H1 (cell line): Measurements from ENCODE around the gene KDF1. TPM values are rescaled to one million over a fixed set of nuclear protein-coding genes. Genes with fewer than 3 reads are reported as not detected.

Source experiments
- CTCF ChIA-PET: fragments of 300-600 bp; sonication (Branson Sonifier 250); formaldehyde crosslinking; loops from one replicate; lab custom pipeline; 2021; ENCODE audit not compliant: partially characterized antibody; lab: Charles Lee
- POLR2A ChIA-PET: fragments of 300-600 bp; sonication (Branson Sonifier 250); formaldehyde crosslinking; loops from one replicate; lab custom pipeline; 2021; ENCODE audit warnings: inconsistent platforms; ENCODE audit not compliant: partially characterized antibody; lab: Charles Lee
- DNase-seq, 2 experiments: peaks; one replicate each; pipeline versions ENCODE4 v3.0.0 to v3.0.0-alpha.2; 2010 to 2022; ENCODE audit warnings: low spot score in 2 of 2, low read depth in 1 of 2, mixed read lengths in 1 of 2
- FAIRE-seq: peaks from 2 replicates; lab custom pipeline; 2011; peaks lifted over from hg19 to GRCh38; lab: Jason Lieb, UNC
- H2AFZ ChIP-seq: 2 replicates; pipeline ENCODE4 v1.8.1; 2012; ENCODE audit warnings: low read length, inconsistent platforms
- H2AK5ac ChIP-seq: 2 replicates; pipeline ENCODE4 v1.6.1; 2013; ENCODE audit warnings: low read depth, low read length
- H2BK120ac ChIP-seq: replicated peaks from 2 replicates; pipeline ENCODE3; 2013; ENCODE audit warnings: low read depth, low read length, inconsistent platforms
- H2BK12ac ChIP-seq: 2 replicates; pipeline ENCODE4 v1.6.1; 2013; ENCODE audit warnings: low read depth, low read length
- H2BK15ac ChIP-seq: 2 replicates; pipeline ENCODE4 v1.6.1; 2013; ENCODE audit warnings: low read length
- H2BK20ac ChIP-seq: 2 replicates; pipeline ENCODE4 v1.6.1; 2013; ENCODE audit warnings: low read length
- H2BK5ac ChIP-seq: 2 replicates; pipeline ENCODE4 v1.6.1; 2013; ENCODE audit warnings: low read depth, low read length
- H3K14ac ChIP-seq: 2 replicates; pipeline ENCODE4 v1.6.1; 2013; ENCODE audit warnings: inconsistent platforms; ENCODE audit not compliant: insufficient read length
- H3K18ac ChIP-seq: 2 replicates; pipeline ENCODE4 v1.6.1; 2013; ENCODE audit warnings: low read length; ENCODE audit errors: extremely low read depth
- H3K23ac ChIP-seq: 2 replicates; pipeline ENCODE4 v1.6.1; 2013; ENCODE audit warnings: inconsistent platforms; ENCODE audit not compliant: insufficient read length
- H3K23me2 ChIP-seq: 2 replicates; pipeline ENCODE4 v1.6.1; 2013; ENCODE audit warnings: low read depth, low read length
- H3K27ac ChIP-seq: 2 replicates; pipeline ENCODE4 v1.6.1; 2011; ENCODE audit warnings: low read depth, low read length, inconsistent platforms
- H3K27me3 ChIP-seq, 4 experiments: replicated peaks in 1 of 4; 1 replicate in 1 of 4; 2 replicates in 3 of 4; pipeline versions ENCODE4 v1.6.1 to v1.8.1; 2011 to 2013; ENCODE audit warnings: low read length in 3 of 4, mild to moderate bottlenecking in 3 of 4, inconsistent platforms in 2 of 4, mixed read lengths in 2 of 4, moderate library complexity in 1 of 4; ENCODE audit not compliant: control insufficient read depth in 3 of 4, insufficient read depth in 3 of 4; ENCODE audit errors: extremely low read depth in 1 of 4
- H3K36me3 ChIP-seq, 4 experiments: 2 replicates each; pipeline versions ENCODE4 v1.6.1 to v1.8.1; 2011 to 2013; ENCODE audit warnings: mild to moderate bottlenecking in 4 of 4, low read length in 3 of 4, moderate library complexity in 2 of 4, control low read depth in 1 of 4, inconsistent platforms in 1 of 4; ENCODE audit not compliant: insufficient read depth in 4 of 4, control insufficient read depth in 2 of 4
- H3K4ac ChIP-seq: replicated peaks from 2 replicates; pipeline ENCODE3; 2013; ENCODE audit warnings: low read length, low read depth, mixed read lengths, inconsistent platforms; ENCODE audit not compliant: insufficient read length
- H3K4me1 ChIP-seq, 4 experiments: replicated peaks in 1 of 4; 1 replicate in 1 of 4; 2 replicates in 3 of 4; pipeline versions ENCODE4 v1.6.1 to v1.8.1; 2011 to 2013; ENCODE audit warnings: low read length in 3 of 4, inconsistent platforms in 2 of 4, mixed read lengths in 1 of 4; ENCODE audit not compliant: insufficient read depth in 4 of 4, control insufficient read depth in 3 of 4
- H3K4me2 ChIP-seq, 2 experiments: 2 replicates each; pipeline versions ENCODE4 v1.6.1 to v1.8.1; 2011 to 2013; ENCODE audit warnings: low read depth in 2 of 2, low read length in 2 of 2, control low read depth in 1 of 2, inconsistent platforms in 1 of 2, mild to moderate bottlenecking in 1 of 2; ENCODE audit not compliant: insufficient read depth in 1 of 2
- H3K4me3 ChIP-seq, 4 experiments: fragments of 200-600, 300-600 bp in 1 of 4; sonication (generic), shearing (Covaris generic), sonication (Bioruptor Twin) in 1 of 4; 2 replicates each; pipeline versions ENCODE4 v1.5.1 to v1.8.1; 2011 to 2016; ENCODE audit warnings: low read length in 4 of 4, low read depth in 3 of 4, control low read depth in 2 of 4, inconsistent platforms in 2 of 4, mild to moderate bottlenecking in 2 of 4, mixed read lengths in 1 of 4, moderate library complexity in 1 of 4; ENCODE audit not compliant: insufficient read depth in 2 of 4; ENCODE audit errors: extremely low read depth in 1 of 4
- H3K56ac ChIP-seq: replicated peaks from 2 replicates; pipeline ENCODE3; 2013; ENCODE audit warnings: low read depth, mild to moderate bottlenecking, mixed read lengths, low read length, inconsistent platforms; ENCODE audit not compliant: insufficient read length
- H3K79me1 ChIP-seq: 2 replicates; pipeline ENCODE4 v1.6.1; 2013; ENCODE audit warnings: low read depth, low read length, control low read depth
- H3K79me2 ChIP-seq, 2 experiments: 2 replicates each; pipeline versions ENCODE4 v1.6.1 to v1.8.1; 2012 to 2013; ENCODE audit warnings: low read length in 2 of 2, mild to moderate bottlenecking in 2 of 2, inconsistent platforms in 1 of 2; ENCODE audit not compliant: insufficient read depth in 2 of 2, control insufficient read depth in 1 of 2
- H3K9ac ChIP-seq, 4 experiments: replicated peaks in 1 of 4; 1 replicate in 1 of 4; 2 replicates in 3 of 4; pipeline versions ENCODE4 v1.6.1 to v1.8.1; 2011 to 2013; ENCODE audit warnings: low read depth in 3 of 4, low read length in 3 of 4, control low read depth in 2 of 4, mild to moderate bottlenecking in 2 of 4, moderate library complexity in 2 of 4, inconsistent platforms in 1 of 4; ENCODE audit errors: extremely low read depth in 1 of 4
- H3K9me3 ChIP-seq, 2 experiments: 2 replicates each; pipeline versions ENCODE4 v1.6.1 to v1.8.1; 2012 to 2013; ENCODE audit warnings: mild to moderate bottlenecking in 2 of 2, moderate library complexity in 2 of 2, control low read depth in 1 of 2, inconsistent platforms in 1 of 2, low read depth in 1 of 2, low read length in 1 of 2, mixed read lengths in 1 of 2; ENCODE audit not compliant: insufficient read depth in 2 of 2
- H4K20me1 ChIP-seq, 2 experiments: replicated peaks in 1 of 2; 2 replicates each; pipeline versions ENCODE3 to v1.8.1; 2011 to 2013; ENCODE audit warnings: inconsistent platforms in 2 of 2, low read length in 2 of 2, mild to moderate bottlenecking in 1 of 2; ENCODE audit not compliant: insufficient read depth in 2 of 2, control insufficient read depth in 1 of 2
- H4K5ac ChIP-seq: 2 replicates; pipeline ENCODE4 v1.6.1; 2013; ENCODE audit warnings: low read length, low read depth, mixed read lengths, inconsistent platforms; ENCODE audit not compliant: insufficient read length
- H4K8ac ChIP-seq: 2 replicates; pipeline ENCODE4 v1.8.0; 2013; ENCODE audit warnings: mild to moderate bottlenecking, moderate library complexity, low read length, inconsistent platforms; ENCODE audit not compliant: insufficient read depth; ENCODE audit errors: extremely low read depth
- H4K91ac ChIP-seq: replicated peaks from 2 replicates; pipeline ENCODE3; 2013; ENCODE audit warnings: low read length, mixed read lengths, inconsistent platforms; ENCODE audit not compliant: insufficient read length
- CTBP2 ChIP-seq: IDR thresholded peaks from 2 replicates; pipeline ENCODE4 v1.7.0; 2011; ENCODE audit warnings: borderline replicate concordance, mild to moderate bottlenecking, moderate library complexity, mixed read lengths, low read length; ENCODE audit not compliant: insufficient read depth, insufficient read length
- E2F6 ChIP-seq: IDR thresholded peaks from 2 replicates; pipeline ENCODE4 v1.6.1; 2012; ENCODE audit warnings: inconsistent platforms
- EGR1 ChIP-seq: IDR thresholded peaks from 2 replicates; pipeline ENCODE4 v1.6.1; 2011; ENCODE audit warnings: low read depth, low read length, borderline replicate concordance
- EP300 ChIP-seq, 2 experiments: IDR thresholded peaks; 1 replicate in 1 of 2; 2 replicates in 1 of 2; pipeline ENCODE4 v1.6.1; 2011 to 2012; ENCODE audit warnings: low read depth in 2 of 2, low read length in 2 of 2, mild to moderate bottlenecking in 2 of 2, borderline replicate concordance in 1 of 2, inconsistent platforms in 1 of 2, moderate library complexity in 1 of 2
- MAFK ChIP-seq: IDR thresholded peaks from 2 replicates; pipeline ENCODE4 v1.6.1; 2012; ENCODE audit warnings: low read depth, mild to moderate bottlenecking, improper control_type of control experiment, low read length
- POLR2A ChIP-seq, 2 experiments: IDR thresholded peaks; 1 replicate in 1 of 2; 2 replicates in 1 of 2; pipeline ENCODE4 v1.6.1; 2011; ENCODE audit warnings: low read depth in 2 of 2, low read length in 2 of 2, mild to moderate bottlenecking in 2 of 2; ENCODE audit errors: control extremely low read depth in 1 of 2
- RXRA ChIP-seq: IDR thresholded peaks from 2 replicates; pipeline ENCODE4 v1.6.1; 2011; ENCODE audit warnings: low read depth, mild to moderate bottlenecking, low read length, moderate library complexity; ENCODE audit not compliant: insufficient read depth
- SP1 ChIP-seq: IDR thresholded peaks from 2 replicates; pipeline ENCODE4 v1.6.1; 2011; ENCODE audit warnings: low read depth, low read length
- TAF1 ChIP-seq: IDR thresholded peaks from 2 replicates; pipeline ENCODE4 v1.6.1; 2011; ENCODE audit warnings: mild to moderate bottlenecking, low read depth, low read length
- TBP ChIP-seq: IDR thresholded peaks from 2 replicates; pipeline ENCODE4 v1.6.1; 2011; ENCODE audit warnings: low read depth, low read length, improper control_type of control experiment
- TEAD4 ChIP-seq: IDR thresholded peaks from 2 replicates; pipeline ENCODE4 v1.6.1; 2012; ENCODE audit warnings: low read depth, low read length, inconsistent platforms, mixed read lengths
- WGBS, 2 experiments: shearing (Covaris generic) in 1 of 2; methylation state at CpG; one replicate each; pipeline versions ENCODE4 v1.1.6 to v1.1.7; 2013 to 2015; ENCODE audit warnings: low lambda C conversion rate in 2 of 2, mixed read lengths in 2 of 2, inconsistent platforms in 1 of 2, low coverage in 1 of 2, missing lambda C conversion rate in 1 of 2; ENCODE audit not compliant: insufficient replicate concordance in 2 of 2, insufficient coverage in 1 of 2, insufficient read length in 1 of 2; ENCODE audit errors: extremely low coverage in 1 of 2, missing lambda C conversion rate in 1 of 2; 5-methylcytosine and 5-hydroxymethylcytosine counted together
- polyA plus RNA-seq, 7 experiments: library from polyadenylated mRNA; depleted of rRNA in 3 of 7; stranded (reverse) in 5 of 7; unstranded in 2 of 7; fragments of >200 nt in 5 of 7; fragments of 200-250 nt in 2 of 7; gene quantifications; 1 replicate in 5 of 7; 2 replicates in 1 of 7; 4 replicates in 1 of 7; pipeline versions ENCODE4 v1.2.1 to v1.2.3, GENCODE V29; 2011 to 2013; ENCODE audit warnings: missing spikeins in 2 of 7, mixed read lengths in 2 of 7
- total RNA-seq: library from RNA; stranded (reverse); fragmentation: NEBNext Ultra II Directional; extraction: Animal tissue kit (Norgen Biotek cat#: 25700); gene quantifications from 2 replicates; pipeline ENCODE4 v1.2.1, GENCODE V29; 2021

KDF1 gene
- total and polyA plus RNA-seq, 2 of the 8 experiments (the other 6 are each of a cell fraction or from before 2014, with no cell fraction given): 16.9 to 37.5 TPM

GRCh38 chr1:26911399-26912146 lies 48.7 kb downstream of the KDF1 start:
- no peak for DNase-seq
- H3K79me1 ChIP-seq: no peaks in the 10 kb centered on the region
- H3K79me2 ChIP-seq: no peaks in the 10 kb centered on the region
- peaks cover 0 to 2% (median 0%) of the 10 kb centered on the region in 4 experiments; a peak in 2 of 7 replicates for H3K27me3 ChIP-seq
- no peak overlapping the region for H3K4ac ChIP-seq
- POLR2A ChIA-PET: no interaction called here
- H3K4me2 ChIP-seq: no peak overlapping the region
- H3K9ac ChIP-seq: no peak overlapping the region
- H3K23me2 ChIP-seq: no peaks in the 10 kb centered on the region
- CTCF ChIA-PET: interaction anchor here (1.4 kb wide), 1 partner anchor 52 kb away, joined by 3 read pairs; no protein-coding TSS in a partner anchor
- no peaks in the 10 kb centered on the region for H3K36me3 ChIP-seq
- H2BK5ac ChIP-seq: no peak overlapping the region
- H3K4me3 ChIP-seq: no peak overlapping the region
- no peak overlapping the region for H2BK20ac ChIP-seq
- no peak overlapping the region for H2BK12ac ChIP-seq
- H2AFZ ChIP-seq: no peak overlapping the region
- no peak overlapping the region for H2BK120ac ChIP-seq
- H4K91ac ChIP-seq: no peak overlapping the region
- no peak overlapping the region for H3K23ac ChIP-seq
- H3K9me3 ChIP-seq: no peaks in the 10 kb centered on the region
- H2AK5ac ChIP-seq: no peak overlapping the region
- TF ChIP-seq TBP: no peak
- TF ChIP-seq EGR1: no peak
- TF ChIP-seq EP300 (IDR thresholded peaks at IDR 0.05; ENCODE audit: borderline replicate concordance in 1 of 2, low read depth in 2 of 2, low read length in 2 of 2): no peak
- TF ChIP-seq TAF1: no peak
- TF ChIP-seq POLR2A (IDR thresholded peaks at IDR 0.05; ENCODE audit: control extremely low read depth in 1 of 2, low read depth in 2 of 2, low read length in 2 of 2): no peak
- TF ChIP-seq TEAD4: no peak
- no peak for TF ChIP-seq RXRA
- TF ChIP-seq MAFK: no peak
- no peak for TF ChIP-seq E2F6
- no peak for TF ChIP-seq CTBP2
- TF ChIP-seq SP1: no peak
- TF ChIP-seq, all 59 proteins: peak for 0
- H4K20me1 ChIP-seq: peaks cover 0 to 2% of the 10 kb centered on the region in 2 experiments
- WGBS, 2 experiments: 82% methylated on average over 8 of the region's 8 CpGs; no CpG with 5 or more reads in 1 of the 2 experiments
- no peak overlapping the region for H3K56ac ChIP-seq
- H2BK15ac ChIP-seq: no peak overlapping the region
- no peaks in the 10 kb centered on the region for H3K4me1 ChIP-seq
- no peak overlapping the region for H3K27ac ChIP-seq
- FAIRE-seq: no peak
- H3K14ac ChIP-seq: no peak overlapping the region
- no peak overlapping the region for H4K5ac ChIP-seq
- no peak overlapping the region for H3K18ac ChIP-seq
- H4K8ac ChIP-seq: no peak overlapping the region
